Suprapubic skin (tissue), 4 donors: ENCODE data around the gene TRPM2. TPM values are rescaled to one million over a fixed set of nuclear protein-coding genes. Genes with fewer than 3 reads are reported as not detected.

ENCODE experiments used
- DNase-seq, 2 donors: peaks; one replicate each; pipeline ENCODE4 v3.0.0-alpha.2; 2019; ENCODE audit warnings: low spot score in 2 of 2
- H3K27ac ChIP-seq: fragments of 200-600 bp; sonication (generic); one replicate; pipeline ENCODE4 v1.5.1; 2019
- H3K27me3 ChIP-seq: fragments of 200-600 bp; sonication (generic); one replicate; pipeline ENCODE4 v1.5.1; 2019
- H3K36me3 ChIP-seq: fragments of 200-600 bp; sonication (generic); one replicate; pipeline ENCODE4 v1.5.1; 2019
- H3K4me1 ChIP-seq: fragments of 200-600 bp; sonication (generic); one replicate; pipeline ENCODE4 v1.5.1; 2019
- H3K4me3 ChIP-seq: fragments of 200-600 bp; sonication (generic); one replicate; pipeline ENCODE4 v1.5.1; 2019; ENCODE audit warnings: mild to moderate bottlenecking
- H3K9me3 ChIP-seq: fragments of 200-600 bp; sonication (generic); one replicate; pipeline ENCODE4 v1.5.1; 2019
- EP300 ChIP-seq: sonication (generic); formaldehyde crosslinking; IDR thresholded peaks from one replicate; pipeline ENCODE4 v1.6.1; 2017; ENCODE audit warnings: antibody characterized with exemption
- POLR2A ChIP-seq, 2 donors: fragments of 450-650 bp; IDR thresholded peaks; one replicate each; pipeline ENCODE4 v1.6.1; 2017; ENCODE audit warnings: antibody characterized with exemption in 2 of 2, mild to moderate bottlenecking in 2 of 2, moderate library complexity in 2 of 2
- POLR2AphosphoS5 ChIP-seq, 3 donors: sonication (generic); formaldehyde crosslinking; IDR thresholded peaks; one replicate each; pipeline ENCODE4 v1.6.1; 2017; ENCODE audit warnings: antibody characterized with exemption in 3 of 3
- WGBS: methylation state at CpG from one replicate; pipeline ENCODE4 v1.1.5; 2018; 5-methylcytosine and 5-hydroxymethylcytosine counted together
- total RNA-seq, 4 donors: library from RNA; depleted of rRNA; stranded (reverse); fragments of >200 nt; gene quantifications; one replicate each; pipeline ENCODE4 v1.1.0, GENCODE V29; 2016
- TF ChIP-seq, protein P1 (sequence below), 2 donors: fragments of 200-600 bp in 1 of 2; fragments of 450-650 bp in 1 of 2; sonication (generic) in 1 of 2; IDR thresholded peaks; one replicate each; pipeline ENCODE4 v1.5.1; 2016 to 2019; ENCODE audit warnings: antibody characterized with exemption in 2 of 2, mild to moderate bottlenecking in 1 of 2, moderate library complexity in 1 of 2

TRPM2 gene
- total RNA-seq, 4 donors from 2014 or later = 2.5 to 4.2 (median 3.2) TPM

DNA sequence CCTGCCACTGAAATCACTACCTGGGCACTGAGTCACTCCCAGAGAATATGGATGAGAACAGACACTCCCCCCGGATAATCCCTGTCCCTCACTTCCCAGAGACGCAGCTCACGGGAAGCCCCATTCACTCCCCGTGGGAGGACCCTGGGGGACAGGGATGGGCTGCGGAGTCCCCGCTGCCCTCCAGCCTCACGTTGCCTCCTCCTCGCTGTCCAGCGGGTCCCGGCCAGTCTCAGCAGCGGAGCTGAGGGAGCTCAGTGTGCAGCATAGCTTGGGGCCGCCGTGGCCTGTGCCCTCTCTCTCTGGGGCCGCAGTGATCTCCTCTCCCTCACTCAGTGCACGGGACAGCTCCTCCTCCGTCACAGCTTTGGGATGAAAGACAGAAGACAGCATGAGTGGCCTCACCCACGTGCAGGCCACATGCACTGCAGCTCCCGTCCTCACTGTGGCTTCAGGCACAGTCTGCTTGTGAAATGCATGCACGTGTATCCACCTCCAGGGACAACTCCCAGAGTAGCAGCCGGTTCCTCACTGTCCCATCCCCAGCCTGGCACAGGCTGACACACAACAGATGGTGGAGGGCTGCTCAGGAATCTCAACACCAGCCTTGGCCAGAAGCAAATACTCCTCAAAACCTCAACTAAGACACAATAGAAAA, 21.6 kb upstream of the TRPM2 start:
- Histone ChIP-seq H3K4me1 (no peaks in the 10 kb centered on the region), H3K9me3 (no peaks in the 10 kb centered on the region), H3K36me3 (peaks cover 40% of the 10 kb centered on the region), H3K27me3 (no peaks in the 10 kb centered on the region), H3K27ac (no peak overlapping the region), H3K4me3 (no peak overlapping the region)
- WGBS = 73% methylated on average over 16 of the region's 20 CpGs
- TF ChIP-seq POLR2A (IDR thresholded peaks at IDR 0.05) (no peak), POLR2AphosphoS5 (IDR thresholded peaks at IDR 0.05) (no peak), EP300 (no peak)
- TF ChIP-seq, protein P1, sequence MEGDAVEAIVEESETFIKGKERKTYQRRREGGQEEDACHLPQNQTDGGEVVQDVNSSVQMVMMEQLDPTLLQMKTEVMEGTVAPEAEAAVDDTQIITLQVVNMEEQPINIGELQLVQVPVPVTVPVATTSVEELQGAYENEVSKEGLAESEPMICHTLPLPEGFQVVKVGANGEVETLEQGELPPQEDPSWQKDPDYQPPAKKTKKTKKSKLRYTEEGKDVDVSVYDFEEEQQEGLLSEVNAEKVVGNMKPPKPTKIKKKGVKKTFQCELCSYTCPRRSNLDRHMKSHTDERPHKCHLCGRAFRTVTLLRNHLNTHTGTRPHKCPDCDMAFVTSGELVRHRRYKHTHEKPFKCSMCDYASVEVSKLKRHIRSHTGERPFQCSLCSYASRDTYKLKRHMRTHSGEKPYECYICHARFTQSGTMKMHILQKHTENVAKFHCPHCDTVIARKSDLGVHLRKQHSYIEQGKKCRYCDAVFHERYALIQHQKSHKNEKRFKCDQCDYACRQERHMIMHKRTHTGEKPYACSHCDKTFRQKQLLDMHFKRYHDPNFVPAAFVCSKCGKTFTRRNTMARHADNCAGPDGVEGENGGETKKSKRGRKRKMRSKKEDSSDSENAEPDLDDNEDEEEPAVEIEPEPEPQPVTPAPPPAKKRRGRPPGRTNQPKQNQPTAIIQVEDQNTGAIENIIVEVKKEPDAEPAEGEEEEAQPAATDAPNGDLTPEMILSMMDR (IDR thresholded peaks at IDR 0.05) = no peak
- DNase-seq = no peak

DNA sequence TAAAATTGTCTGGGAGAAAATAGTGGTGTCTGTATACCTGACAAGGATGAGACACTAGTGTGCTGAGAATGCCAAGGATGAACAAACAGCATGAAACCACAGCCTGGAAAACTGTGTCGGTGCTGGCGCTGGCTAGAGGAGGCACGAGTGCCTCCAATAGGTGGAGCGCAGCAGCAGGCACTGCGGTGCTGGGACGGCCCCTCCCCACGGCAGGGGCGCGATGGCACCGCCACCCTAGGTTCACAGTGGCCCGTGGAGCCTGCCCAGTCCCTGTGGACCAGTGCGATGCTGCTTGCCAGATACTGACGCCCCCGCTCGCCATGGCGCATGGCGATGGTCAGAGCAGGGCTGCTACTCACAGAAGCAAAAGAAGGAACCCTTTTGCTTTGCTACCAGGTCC, 21.0 kb upstream of the TRPM2 start:
- H3K9me3 ChIP-seq = no peaks in the 10 kb centered on the region
- H3K27ac ChIP-seq = no peak overlapping the region
- TF ChIP-seq POLR2AphosphoS5 (IDR thresholded peaks at IDR 0.05) (no peak), POLR2A (IDR thresholded peaks at IDR 0.05) (no peak), EP300 (no peak)
- H3K4me3 ChIP-seq = no peak overlapping the region
- H3K27me3 ChIP-seq = no peaks in the 10 kb centered on the region
- H3K4me1 ChIP-seq = no peaks in the 10 kb centered on the region
- WGBS = 77% methylated on average over 9 of the region's 17 CpGs
- peaks cover 35% of the 10 kb centered on the region for H3K36me3 ChIP-seq
- no peak for DNase-seq

DNA sequence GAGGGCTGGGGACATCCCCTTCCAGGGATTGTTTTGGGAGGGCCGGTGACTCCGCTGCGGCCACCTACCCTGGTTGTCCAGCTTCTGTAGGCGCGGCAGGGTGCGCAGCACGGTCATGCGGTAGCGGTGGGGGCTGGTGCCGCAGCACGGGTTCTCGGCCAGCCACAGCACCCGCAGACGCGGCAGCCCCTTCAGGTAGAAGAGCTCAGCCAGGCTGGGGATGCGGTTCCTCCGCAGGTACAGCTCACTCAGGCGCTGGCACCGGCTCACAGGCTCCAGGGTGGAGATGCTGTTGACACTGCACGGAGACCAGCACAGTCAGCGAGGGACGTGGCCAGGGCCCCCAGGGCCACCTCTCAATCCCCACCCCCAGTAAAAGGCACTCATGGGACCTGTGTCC, 20.5 kb upstream of the TRPM2 start:
- TF ChIP-seq POLR2A (IDR thresholded peaks at IDR 0.05) = no peak
- TF ChIP-seq, protein P1 (IDR thresholded peaks at IDR 0.05) = no peak
- TF ChIP-seq EP300 = no peak
- TF ChIP-seq POLR2AphosphoS5 (IDR thresholded peaks at IDR 0.05) = no peak
- H3K27ac ChIP-seq = no peak overlapping the region
- H3K4me3 ChIP-seq = no peak overlapping the region
- peaks cover 30% of the 10 kb centered on the region for H3K36me3 ChIP-seq
- no peaks in the 10 kb centered on the region for H3K27me3 ChIP-seq
- DNase-seq = no peak
- H3K4me1 ChIP-seq = peaks cover 3% of the 10 kb centered on the region
- no peaks in the 10 kb centered on the region for H3K9me3 ChIP-seq
- 98% methylated on average over 18 of the region's 22 CpGs for WGBS

DNA sequence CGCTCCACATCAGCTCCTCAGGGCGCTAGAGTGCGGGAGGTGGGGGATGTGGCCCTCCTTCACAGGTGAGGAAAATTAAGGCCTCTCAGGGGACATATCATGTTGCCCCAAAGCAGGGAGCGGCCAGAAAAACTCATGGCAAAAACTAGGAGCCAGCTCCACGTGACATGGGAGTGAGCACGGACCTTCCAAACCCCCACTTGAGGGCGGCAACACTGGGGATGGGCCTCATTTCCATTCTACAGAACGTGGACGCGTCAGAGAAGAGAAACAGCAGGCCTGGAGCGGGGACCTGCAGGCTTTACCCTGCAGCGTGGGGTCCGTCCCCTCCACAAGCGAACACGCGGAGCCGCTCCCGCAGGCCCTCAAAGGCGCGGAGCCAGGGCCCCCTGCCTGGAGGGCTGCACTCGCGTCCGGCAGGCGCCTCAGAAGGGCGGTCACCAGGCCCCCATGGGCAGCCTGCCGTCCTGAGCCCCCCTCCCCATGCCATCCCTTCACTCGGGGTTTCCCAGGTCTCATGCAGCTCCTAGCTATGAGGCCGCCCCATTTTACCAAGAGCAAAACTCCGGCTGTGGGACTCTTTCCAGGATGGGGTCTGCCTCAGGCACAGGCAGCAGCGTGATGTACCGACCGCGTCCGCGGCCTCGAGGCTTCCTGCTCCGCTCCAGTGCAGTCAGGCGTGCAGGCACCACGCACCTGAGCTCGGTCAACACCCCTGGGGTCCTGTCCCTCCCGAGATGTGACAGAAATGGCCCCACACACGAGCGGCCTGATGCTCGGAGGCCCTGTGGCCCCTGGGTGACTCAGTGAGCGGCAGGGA, 19.7 kb upstream of the TRPM2 start:
- 91% methylated on average over 27 of the region's 45 CpGs for WGBS
- H3K36me3 ChIP-seq = peaks cover 30% of the 10 kb centered on the region

DNA sequence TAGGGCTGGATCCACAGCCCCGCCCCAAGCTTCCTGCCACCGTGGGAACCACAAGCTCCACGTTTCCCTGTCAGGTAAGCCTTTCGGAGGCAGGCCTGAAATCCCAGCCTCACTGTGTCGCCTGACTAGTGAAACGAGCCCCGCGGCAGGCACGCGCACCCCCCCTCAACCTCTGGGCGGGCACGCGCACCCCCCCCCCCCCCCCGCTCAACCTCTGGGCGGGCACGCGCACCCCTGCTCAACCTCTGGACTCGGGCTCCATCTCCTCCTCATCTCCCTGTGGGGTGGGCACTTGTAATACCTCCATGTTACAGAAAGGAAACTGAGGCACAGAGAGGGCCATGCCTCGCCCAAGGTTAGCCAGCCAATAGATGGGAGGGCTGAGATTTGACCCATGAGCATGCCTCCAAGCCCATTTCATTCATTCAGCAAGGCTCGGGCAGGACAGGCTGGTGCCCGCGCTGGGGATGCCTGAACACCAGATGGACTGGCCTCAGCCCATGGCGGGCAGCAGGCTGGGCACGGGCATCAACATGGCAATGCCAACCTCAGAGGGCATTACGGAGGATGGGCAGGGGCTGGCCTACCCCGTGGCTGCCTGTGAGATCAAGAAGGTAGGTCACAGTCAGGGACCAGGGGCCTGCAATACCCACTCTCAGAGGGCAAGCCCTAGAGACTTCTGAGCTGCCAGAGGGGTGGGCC, 18.9 kb upstream of the TRPM2 start:
- peaks cover 9% of the 10 kb centered on the region for H3K4me1 ChIP-seq
- H3K27ac ChIP-seq = no peak overlapping the region
- TF ChIP-seq, protein P1 (IDR thresholded peaks at IDR 0.05) = no peak
- TF ChIP-seq POLR2A (IDR thresholded peaks at IDR 0.05) (no peak), POLR2AphosphoS5 (IDR thresholded peaks at IDR 0.05) (no peak), EP300 (no peak)
- H3K9me3 ChIP-seq = no peaks in the 10 kb centered on the region
- H3K4me3 ChIP-seq = no peak overlapping the region
- peaks cover 30% of the 10 kb centered on the region for H3K36me3 ChIP-seq
- H3K27me3 ChIP-seq = no peaks in the 10 kb centered on the region
- WGBS = 82% methylated on average over 6 of the region's 26 CpGs
- DNase-seq = no peak

More for the DNA sequence above, 19.7 kb upstream of the TRPM2 start:
- no peaks in the 10 kb centered on the region for H3K9me3 ChIP-seq
- H3K27ac ChIP-seq = no peak overlapping the region
- peaks cover 9% of the 10 kb centered on the region for H3K4me1 ChIP-seq
- no peak for TF ChIP-seq POLR2AphosphoS5 (IDR thresholded peaks at IDR 0.05)
- TF ChIP-seq POLR2A (IDR thresholded peaks at IDR 0.05) = no peak
- TF ChIP-seq EP300 = no peak
- TF ChIP-seq, protein P1 (IDR thresholded peaks at IDR 0.05) = no peak
- no peak overlapping the region for H3K4me3 ChIP-seq
- DNase-seq = no peak
- no peaks in the 10 kb centered on the region for H3K27me3 ChIP-seq
